Fibroblast of mammary gland (primary cell): ENCODE data around the gene BAIAP3.

Experiments
- DNase-seq: peaks from one replicate; pipeline ENCODE4 v3.0.0-alpha.2; 2010; ENCODE audit warnings: low read depth
- H3K4me3 ChIP-seq: 2 replicates; pipeline ENCODE4 v1.5.1; 2011; ENCODE audit warnings: low read depth, mild to moderate bottlenecking, low read length, moderate library complexity; ENCODE audit not compliant: control insufficient read depth
- CTCF ChIP-seq: conservative IDR thresholded peaks from 2 replicates; pipeline ENCODE4 v1.5.1; 2011; ENCODE audit warnings: low read depth, low read length, inconsistent platforms; ENCODE audit not compliant: control insufficient read depth, insufficient read depth

The BAIAP3 gene

GRCh38 chr16:1340730-1341494, 7.5 kb downstream of the BAIAP3 start:
- no peak for TF ChIP-seq CTCF
- H3K4me3 ChIP-seq = no peak overlapping the region
- DNase-seq = no peak

- DNase-seq = no peak
- H3K4me3 ChIP-seq = no peak overlapping the region
- no peak for TF ChIP-seq CTCF
Observed at GRCh38 chr16:1341495-1342420, 8.3 kb downstream of the BAIAP3 start.

GRCh38 chr16:1342526-1343427, 9.3 kb downstream of the BAIAP3 start:
- H3K4me3 ChIP-seq = no peak overlapping the region
- peak; percentile 82 for DNase-seq
- no peak for TF ChIP-seq CTCF

GRCh38 chr16:1343428-1344242, 10.2 kb downstream of the BAIAP3 start:
- H3K4me3 ChIP-seq = no peak overlapping the region
- TF ChIP-seq CTCF = no peak

GRCh38 chr16:1344499-1344898, 11.1 kb downstream of the BAIAP3 start:
- no peak for DNase-seq

More at GRCh38 chr16:1343428-1344242, 10.2 kb downstream of the BAIAP3 start:
- DNase-seq = no peak

More at GRCh38 chr16:1344499-1344898, 11.1 kb downstream of the BAIAP3 start:
- no peak for TF ChIP-seq CTCF
- no peak overlapping the region for H3K4me3 ChIP-seq
